Measurements from ENCODE around the gene MORN5.

Gene MORN5

DNA sequence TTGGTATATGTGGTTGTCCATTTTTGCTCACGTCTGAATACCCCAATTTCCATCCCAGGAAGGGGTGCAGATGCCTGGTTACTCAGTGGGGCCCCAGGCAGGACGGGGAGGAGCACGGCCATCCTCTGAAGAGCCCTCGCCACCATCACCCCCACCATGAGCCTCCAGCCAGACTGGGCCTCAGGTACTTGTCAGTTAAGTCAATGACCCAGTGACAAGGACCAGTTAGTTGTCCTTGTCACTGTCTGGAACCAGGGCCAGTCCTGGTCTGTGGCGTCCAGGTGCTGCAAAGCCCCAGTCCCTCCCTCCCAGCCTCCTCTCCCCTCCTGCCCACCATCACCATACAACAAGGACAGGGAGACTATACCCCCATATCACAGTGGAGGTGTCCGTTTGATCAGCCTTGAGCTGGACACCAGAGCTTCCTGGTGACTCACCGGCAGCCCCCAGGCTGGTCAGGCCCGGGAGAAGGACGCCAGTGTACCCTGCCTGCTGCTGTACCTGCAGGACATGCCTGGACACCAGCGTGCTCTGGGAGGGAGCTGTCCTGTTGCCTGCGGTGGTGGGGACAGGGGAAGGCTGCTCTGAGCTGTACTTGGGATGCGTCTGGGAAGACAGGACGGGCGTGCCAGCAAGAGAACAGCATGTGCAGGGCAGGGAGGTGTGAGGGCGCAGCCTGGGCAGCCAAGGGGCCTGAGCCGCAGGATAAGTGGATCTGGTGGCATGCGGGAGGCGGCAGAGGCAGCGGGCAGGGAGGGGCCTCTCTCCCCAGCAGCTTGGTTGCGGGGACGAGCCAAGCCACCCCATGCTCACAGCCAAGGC is 34.0 kb upstream of the MORN5 start:
- no peak for DNase-seq

DNA sequence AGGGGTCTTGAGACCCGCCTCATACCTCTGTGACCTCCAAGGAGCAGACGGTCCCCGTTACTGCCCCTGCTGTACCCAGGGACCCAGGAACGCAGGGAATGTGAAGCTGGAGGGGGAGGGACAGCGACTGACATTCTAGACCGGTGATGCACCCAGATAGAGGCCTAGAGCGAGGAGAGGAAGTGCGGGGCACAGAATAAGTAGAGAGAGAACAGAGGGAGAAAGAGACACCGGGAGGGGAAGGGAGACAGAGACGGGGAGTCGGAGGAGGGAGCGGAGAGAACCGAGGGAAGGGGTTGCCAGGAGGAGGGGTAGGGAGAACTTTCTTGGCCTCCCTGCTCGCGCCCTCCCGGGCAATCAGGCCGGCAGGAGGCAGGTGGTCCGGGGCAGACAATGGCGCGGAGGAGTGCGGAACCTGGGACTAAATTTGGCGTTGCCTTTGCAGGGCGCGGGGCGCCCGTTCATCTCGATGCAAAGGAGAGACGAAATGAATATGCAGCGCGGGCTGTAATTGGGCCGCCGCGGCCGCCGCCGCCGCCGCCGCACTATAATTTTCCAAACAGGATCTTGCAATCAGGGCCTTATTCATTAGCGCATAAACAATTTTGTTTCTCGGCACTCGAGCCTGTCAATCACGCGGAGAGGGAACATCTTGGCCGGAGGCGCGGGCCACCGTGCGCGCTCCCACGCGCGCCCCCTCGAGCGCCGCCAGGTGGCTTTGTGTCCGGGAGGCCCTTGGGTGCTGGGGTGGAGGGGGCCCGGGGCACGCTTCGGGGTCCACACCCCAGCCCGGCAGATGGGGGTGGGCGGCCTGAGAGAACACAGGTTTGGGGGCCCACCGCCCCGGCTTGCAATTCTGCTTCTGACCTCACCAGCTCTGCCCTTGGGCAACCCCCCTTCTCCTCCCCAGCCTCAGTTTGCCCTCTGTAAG is 33.1 kb upstream of the MORN5 start:
- DNase-seq, result no peak

DNA sequence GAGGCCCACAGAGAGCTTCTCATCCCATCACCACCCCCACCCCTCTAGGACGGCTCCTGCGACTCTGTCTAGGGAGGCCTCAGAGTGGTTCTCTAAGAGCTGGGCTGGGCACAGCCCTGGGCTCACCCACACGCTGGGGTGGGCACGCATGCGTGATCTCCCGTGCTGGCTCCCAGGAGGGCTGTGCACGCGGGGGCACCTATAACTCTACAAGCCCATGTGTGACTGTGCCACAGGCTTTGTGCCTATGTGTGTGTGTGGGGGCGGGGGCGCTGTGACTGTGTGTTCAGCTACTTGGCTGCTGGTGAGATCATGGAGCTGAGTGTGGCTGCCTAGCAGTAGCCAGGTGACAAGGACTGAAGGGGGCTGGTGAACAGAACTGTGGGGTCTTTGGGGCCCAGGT is 32.3 kb upstream of the MORN5 start:
- peak; percentile 27 for DNase-seq

DNA sequence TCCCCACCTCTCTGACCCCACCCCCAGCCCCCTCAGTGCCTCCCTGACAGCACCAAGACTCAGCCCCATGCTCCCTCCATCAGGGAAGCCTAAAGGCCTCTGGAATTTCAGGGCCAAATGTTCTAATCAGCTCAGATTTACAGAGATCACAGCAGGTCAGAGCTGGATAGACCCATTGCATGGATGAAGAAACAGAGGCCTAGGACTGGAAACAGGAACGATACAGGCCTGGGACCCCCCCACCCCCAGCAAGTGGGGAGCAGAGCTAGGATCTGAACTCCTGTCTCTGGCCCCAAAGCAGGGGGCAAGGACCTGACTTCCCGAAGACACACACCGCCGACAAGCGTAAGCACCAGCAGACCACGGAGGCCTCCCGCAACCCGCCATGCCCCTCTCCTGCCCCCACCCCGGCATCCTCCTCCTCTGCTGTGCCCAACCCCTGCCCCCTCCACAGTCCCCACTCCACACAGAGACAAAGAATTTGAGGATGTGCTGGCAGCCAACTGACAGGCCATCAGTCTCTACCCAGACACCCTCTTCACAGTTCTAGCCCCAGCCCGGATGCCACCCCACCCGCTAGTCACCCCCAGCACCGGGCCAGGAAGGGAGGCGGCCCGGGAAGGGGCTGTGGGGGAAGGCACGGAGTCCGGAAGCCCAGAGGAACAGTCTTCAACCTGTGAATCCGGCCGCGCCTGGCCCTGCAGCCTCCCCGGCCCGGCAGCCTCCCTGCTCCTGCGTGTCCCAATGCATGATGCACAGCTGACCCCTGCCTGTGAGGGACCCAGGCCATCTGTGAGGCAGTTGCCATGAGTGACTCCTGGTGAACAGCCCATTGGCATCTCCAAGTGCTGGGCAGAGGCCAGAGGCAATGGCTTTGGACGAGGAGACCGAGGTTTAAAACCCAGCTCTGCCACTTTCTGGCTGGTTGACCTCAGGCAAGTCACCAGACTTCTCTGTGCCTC is 31.4 kb upstream of the MORN5 start:
- DNase-seq, result no peak

DNA sequence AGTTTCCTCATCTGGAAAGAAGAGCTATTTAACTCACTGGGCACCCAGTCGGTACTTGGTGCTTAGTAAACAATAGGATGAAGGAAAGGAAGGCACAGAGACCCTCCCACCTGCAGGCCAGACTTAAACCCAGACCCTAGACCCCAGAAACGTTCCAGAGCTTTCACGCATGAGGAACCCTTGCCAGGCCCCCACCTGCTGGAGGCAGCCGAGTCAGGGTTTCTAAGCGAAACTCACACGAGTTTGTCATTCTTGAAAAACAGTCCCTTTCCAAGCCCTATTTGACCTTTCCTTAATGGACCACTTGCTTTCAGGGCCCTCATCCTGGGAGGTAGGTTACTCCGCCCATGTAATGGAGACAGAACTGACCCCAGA is 30.8 kb upstream of the MORN5 start:
- DNase-seq, result no peak

DNA sequence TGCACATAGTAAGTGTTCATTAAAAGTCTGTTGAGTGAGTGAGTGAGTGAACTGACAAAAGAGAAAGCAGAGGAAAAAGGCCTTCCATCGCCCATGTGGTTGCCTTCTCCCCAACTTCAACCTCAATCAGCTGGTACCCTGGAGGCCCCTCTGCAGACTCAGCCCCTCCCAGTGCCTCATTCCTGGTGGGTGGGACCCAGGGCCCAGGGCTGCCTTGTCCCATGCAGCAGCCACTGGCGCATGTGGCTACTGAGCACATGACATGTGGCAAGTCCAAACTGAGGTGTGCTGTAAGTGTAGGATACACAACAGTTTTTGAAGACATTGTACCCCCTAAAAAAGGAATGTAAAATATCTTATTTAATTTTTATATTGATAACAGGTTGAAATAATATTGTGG is 29.7 kb upstream of the MORN5 start:
- no peak for DNase-seq

DNA sequence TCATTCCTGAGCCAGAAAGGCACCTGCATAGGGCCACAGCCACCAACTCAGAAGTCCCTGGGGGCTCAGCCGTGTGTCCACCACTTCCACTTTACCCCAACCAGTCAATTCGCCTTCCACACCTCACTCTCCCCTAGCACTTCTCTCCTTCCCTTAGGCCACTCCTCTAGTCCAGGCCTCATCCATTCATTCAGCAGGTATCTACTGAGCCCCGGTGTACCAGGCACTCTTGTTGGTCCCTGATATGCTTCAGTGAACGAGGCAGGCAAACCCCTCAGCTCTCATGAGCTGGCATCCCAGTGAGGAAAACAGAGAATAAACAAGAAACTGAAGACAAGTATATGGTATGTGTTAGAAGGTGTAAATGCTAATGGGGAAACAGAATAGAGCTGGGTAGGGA is 28.9 kb upstream of the MORN5 start:
- DNase-seq, result no peak

DNA sequence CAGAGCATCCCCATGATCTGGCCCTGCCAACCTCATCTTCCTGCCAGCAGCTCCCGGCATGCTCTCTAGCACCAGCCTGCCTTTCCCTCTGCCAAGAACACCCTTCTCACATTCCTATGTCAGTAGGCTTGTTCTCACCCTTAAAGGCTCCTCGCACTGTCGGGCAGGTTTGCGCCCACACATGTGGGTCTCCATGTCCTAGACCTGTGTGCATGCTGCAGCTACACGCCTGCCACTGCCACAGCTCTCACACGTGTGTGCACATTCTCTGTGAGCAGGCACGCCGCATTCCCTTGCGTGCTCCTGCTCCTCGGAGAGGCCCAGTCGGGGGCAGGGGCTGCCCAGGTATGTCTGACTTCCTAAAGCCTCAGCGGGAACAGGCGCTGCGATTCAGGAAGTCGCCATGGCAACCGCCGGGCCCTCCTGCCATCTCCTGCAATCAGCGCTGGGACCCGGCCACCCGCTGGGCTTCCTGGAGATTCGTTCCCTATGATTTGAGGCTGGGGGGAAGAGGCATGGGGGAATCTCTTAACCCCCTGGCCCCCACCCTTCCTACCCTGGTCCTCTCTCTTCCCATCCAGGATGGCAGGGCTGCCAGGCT is 28.2 kb upstream of the MORN5 start:
- DNase-seq, result no peak

DNA sequence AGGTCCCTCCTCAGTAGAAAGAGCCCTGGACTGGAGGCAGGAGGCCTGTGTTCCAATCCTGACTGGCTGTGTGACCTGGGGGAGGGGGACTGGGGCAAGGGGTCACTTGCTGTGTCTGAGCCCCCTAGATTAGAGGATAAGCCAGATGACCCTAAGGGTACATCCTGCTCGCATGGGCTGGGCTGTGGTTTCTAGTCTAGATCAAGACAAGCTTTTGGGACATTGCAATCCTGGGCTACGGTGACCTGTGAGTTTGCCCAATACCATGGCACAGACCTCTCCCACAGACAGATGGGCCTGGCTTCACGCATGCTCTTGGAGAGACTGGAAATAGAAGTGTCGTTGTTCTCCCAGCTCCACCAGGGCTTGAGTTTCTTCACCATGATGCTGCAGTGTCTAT is 27.2 kb upstream of the MORN5 start:
- DNase-seq, result no peak

DNA sequence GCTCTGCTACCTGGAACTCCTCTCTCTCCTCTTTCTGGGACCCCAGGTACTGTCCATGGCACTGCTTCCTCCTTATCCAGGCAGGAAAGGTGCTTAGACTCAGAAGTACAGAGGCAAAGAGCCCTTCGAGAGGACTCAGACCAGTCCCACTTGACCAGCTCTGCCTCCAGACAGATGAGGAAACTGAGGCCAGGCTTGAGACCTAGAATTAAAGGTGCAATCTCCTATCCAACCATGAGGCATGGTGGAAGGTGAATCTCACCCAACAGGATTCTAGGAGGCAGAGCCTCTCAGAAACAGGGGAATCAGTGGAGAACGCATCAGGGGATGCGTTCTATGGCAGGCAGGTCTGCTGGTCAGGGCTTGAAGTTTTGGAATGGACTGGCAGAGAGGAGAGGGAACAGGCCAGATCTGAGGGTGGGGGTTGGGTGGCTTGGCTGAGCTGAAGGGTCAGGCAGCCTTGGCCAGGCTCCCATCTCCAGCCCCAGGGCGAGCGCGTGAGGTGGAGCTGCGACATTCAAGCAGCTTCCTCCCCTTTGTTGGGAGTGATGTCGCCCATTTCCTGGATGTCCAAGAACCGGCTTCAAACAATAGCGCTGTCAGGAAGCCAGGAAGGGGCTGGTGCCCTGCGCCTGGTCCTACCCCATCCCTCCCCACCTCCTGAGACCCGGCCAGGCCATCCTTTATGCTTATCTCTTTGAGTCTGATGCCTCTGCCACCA is 26.3 kb upstream of the MORN5 start:
- no peak for DNase-seq

DNA sequence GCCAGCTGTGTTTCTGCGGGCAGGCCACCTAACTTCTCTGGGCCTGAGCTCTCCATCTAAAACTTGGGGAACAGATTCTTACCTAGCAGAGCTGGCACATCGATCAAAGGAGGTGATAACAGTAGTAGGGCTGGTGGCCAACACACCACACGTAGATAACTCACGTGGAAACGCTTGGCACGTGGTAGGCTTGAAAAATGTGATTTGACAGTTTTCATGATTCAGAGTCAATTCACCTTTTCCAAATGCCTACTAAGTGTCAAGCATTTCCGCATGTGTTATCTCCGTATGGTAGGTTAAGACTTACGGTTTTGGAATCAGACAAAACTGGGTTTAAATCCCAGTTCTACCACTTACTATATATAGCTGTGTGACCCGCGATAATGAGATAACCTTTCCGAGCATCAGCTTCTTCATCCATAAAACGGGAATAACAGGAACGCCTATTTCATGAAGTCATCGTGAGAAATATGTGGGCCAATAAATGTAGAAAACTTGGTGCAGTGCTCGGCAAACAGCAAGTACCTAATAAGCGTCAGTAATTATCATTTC is 25.6 kb upstream of the MORN5 start:
- DNase-seq, result no peak

DNA sequence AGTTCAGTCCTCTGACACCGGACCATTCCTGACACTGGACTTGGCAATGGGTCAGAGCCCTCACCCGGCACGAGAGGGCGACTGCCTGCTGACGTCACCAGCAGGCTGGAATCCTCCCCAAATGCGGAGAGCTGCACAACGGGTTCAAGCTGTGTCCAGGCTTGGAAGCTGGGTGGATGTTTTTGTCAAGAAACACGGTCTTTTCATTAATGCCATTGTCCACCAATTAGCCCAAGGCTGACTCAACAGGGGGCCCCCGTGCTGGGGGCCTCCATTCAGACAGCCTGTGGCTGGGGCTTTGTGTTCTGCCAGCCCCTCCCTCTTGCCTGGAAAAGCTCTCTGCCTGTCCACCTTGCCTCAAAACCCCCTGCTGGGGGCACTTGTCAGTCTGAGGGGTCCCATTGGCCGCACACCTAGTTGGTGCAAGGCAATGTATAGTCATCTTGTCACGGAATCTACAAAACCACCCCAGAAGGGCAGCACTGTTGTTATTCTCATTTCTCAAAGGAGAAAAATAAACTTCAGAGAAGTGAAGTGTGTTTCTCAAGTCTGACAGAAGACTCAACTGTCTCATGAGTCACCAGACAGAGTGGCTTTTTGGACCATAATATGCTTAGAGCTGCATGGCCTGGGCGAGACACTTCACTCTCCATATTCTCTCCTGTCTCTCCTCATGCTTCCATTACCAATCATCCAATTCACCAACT is 24.7 kb upstream of the MORN5 start:
- no peak for DNase-seq

DNA sequence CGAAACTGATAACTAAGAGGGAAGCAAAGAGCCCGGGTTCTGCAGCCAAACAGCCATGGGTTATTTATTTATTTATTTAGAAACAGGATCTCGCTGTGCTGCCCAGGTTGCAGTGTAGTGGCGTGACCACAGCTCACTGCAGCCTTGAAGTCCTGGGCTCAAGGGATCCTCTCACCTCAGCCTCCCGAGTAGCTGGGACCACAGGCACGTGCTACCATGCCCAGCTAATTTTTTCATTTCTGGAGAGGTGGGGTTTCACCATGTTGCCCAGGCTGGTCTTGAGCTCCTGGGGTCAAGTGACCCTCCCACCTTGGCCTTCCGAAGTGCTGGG is 24.2 kb upstream of the MORN5 start:
- DNase-seq, result no peak

DNA sequence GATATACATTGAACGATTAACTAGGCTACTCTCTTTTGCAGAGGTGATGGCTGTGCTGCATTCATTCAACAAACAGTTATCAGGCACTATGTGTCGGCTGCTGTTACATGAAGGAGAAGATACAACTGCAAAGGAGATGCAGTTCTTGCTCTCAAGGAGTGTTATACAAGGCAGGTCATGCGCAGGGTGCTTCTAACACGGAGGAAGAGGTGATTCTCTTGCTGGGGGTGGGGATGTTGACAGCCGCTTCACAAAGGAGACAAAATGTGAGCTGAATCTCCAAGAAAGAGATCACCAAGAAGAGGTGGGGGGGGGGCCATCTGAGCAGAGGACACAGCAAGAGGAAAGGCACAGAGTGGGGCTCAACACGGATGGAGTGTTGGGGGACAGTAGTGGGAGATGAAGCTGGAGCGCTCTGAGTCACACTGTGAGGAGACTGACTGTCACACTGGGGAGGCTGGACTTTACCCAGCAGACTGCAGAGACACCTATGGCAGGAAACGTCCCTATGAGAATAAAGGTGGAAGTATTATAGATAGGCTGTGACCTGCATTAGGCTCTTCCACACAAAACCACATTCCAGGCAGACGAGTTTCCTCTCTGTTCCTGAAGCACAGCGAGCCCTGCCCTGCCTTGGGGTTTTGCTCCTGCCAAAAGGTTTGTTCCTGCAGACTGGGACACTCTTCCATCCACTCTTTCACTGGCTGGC is 21.0 kb upstream of the MORN5 start:
- no peak for DNase-seq

DNA sequence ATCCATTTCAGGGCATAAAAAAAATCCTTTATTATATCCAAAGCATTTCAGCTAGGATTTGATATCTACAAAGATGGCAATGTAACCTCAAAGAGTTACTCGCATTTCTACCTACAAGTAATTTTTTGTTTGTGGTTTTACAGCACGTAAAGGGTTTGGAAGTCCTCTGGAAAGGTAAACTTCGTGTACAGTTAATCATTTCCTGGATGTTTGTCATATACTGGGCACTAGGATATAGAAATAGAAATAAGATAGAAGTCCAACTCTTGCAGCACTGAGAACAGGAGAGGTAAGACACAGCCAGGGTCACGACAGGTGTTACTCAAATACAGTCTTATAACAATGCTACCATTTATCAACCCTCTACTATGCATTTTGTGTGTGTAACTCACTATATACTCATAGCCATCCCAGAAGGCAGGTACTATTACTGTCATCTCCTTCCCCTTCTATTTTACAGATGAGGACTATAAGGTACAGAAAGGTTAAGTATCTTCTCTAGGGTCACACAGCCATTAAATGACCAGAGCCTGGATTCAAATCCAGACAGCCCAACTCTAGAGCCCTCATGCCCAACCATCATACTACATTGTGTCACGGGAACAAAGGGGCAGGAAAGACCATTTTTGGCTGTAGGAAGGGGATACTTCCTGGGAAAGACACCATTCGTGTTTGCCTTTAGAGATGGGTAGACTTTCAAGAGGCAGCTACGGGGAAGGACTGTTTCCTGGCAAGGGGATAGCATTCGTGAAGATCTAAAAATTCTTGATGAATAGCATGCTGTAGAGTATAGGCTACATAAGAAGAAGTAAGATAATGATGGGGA is 19.1 kb upstream of the MORN5 start:
- DNase-seq, result no peak

DNA sequence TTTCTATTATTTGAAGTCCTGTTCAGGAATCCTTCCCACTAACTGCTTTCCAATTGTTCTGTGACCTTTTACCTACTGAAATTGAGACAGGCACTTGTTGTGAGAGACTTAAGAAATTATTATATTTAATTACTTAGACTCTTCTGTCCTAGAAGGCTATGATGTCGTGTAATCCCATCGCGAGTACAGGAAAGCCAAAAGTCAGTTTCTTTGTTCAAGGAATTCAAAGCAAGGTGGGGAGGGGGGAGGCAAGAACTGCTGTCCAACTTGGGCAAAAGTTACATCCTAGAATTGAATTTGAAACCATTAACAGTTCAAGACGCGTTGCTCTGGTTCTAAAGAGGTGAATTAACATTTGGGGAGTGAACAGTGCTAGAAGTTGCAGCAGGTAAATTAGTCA is 18.0 kb upstream of the MORN5 start:
- no peak for DNase-seq

DNA sequence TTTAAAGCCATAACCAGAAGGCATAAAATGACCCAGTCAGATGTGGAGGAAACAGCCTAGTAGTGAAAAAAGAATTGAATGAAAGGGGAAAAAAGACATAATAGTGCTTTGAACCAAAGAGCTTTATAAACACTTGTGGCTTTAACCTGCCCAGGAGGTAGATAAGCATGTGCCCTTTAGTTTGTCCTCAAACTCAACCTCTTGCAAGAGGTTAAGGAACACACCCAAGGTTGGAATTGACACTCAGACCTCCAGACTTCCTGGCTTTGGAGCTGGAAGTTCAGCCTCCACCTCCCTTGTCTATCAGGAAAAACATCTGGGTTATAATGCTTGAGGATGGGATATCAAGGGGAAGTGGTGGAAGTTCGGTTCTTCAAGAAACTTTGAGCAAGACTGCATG is 16.4 kb upstream of the MORN5 start:
- DNase-seq, result no peak

DNA sequence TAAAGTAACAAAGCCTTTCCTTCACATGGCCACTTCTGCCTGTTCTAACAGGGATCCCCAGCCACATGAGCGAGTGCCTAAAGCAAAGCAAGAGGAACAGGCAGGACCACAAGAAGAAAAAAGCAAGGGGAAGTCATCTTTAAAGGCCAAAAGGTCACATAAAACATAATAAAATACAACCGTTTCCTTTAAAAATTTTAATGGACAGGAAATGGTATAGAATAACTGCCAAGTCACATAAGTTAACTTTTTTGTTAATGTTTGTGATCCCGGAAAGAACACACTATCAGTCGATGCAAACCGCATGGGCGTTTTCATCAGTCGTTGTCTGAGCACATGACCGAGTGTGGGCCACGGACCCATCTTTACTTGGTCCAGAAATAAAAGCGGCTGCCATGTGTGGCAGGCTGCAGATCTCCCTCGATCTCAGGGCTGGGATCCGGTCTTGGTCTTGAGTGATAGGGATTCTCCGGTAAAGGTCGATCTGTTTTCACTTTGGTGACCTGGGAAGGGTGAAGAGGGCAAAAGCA is 15.8 kb upstream of the MORN5 start:
- no peak for DNase-seq

Measured in RPMI8226 (cell line).